HG03280 (cell line): ENCODE measurements around the gene LIN28A.

Experiments used
- ATAC-seq: cut with Tn5 transposase; IDR thresholded peaks from one replicate; pipeline ENCODE4 v1.9.1; 2021; ENCODE audit warnings: mild to moderate bottlenecking, moderate library complexity; ENCODE audit not compliant: unreplicated experiment

The LIN28A gene

DNA sequence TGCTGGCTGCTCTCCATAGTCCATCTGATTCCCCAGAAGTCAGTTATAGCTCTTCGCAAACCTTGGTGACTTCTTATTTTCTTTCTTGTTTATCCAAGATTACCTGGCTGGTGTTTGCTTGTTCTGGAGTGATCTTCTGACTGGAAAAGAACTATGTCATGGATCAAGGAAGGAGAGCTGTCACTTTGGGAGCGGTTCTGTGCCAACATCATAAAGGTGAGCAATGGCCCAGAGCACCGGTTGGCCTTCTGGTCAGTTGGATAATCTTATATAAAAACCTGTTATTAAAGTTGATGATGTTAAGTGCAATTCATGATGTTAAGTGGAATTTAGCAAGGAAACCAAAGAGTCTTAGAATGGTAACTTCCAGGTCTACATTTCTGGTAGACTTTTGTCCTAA lies 22.2 kb downstream of the LIN28A start:
- no peak for ATAC-seq

DNA sequence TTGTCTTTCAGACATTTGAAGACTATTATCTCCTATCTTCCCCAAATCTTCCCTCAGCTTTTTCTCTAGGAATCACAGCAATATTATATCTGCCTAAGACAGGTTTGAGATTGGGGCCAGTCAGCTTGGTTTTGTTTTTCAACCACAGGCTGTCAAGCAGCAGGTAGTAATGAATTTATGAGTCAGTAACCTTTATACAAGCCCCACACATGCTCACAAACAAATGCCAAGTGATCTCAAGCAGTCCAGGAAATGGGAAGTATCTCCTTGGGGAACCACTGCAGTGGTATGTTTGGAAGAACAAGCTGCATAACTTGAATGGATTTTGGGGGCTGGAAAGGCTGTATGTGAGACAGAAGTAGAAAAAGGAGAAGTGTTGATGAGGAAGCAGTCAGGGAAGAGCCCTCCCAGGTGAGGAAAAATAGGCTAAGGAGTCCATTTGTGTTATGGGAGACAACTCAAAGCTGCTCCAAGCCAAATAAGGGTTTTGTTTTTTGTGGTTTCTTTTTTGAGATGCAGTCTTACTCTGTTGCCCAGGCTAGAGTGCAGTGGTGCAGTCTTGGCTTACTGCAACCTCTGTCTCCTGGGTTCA lies 23.6 kb downstream of the LIN28A start:
- ATAC-seq = no peak

DNA sequence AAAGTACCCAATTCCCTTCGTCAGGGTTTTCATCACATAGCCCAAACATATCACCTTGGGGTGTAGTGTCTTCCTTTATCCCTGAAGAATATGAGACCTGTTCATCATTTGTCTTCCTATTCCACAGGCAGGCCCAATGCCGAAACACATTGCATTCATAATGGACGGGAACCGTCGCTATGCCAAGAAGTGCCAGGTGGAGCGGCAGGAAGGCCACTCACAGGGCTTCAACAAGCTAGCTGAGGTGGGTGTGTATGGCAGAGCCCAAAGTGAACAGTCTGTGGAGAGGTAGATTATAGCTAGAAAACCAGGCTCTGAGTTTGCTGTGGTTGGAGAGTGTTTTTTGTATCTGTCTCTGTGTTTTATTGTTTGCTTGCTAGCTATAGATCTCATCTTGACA lies 27.4 kb downstream of the LIN28A start:
- ATAC-seq = no peak

DNA sequence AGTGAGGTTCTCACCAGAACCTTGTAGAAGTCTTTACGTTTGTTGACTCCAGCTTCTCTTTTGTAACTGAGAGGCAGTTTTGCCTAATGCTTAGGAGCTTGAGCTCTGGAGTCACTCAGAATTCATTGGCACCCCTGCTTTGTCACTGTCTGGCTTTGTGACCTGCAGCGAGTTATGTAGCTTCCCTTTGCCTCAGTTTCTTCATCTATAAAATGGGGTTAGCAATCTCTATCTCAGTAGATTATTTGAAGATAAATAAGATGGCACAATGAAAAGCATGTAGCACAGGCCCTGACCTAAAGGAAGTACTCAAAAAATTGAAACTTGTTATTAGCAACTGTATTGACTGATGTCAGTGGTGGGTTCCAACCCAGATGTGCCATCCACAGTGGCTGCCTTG lies 29.6 kb downstream of the LIN28A start:
- no peak for ATAC-seq

GRCh38 chr1:26449868-26450267 lies 39.3 kb downstream of the LIN28A start:
- ATAC-seq = no peak

GRCh38 chr1:26450908-26451307 lies 40.3 kb downstream of the LIN28A start:
- ATAC-seq = no peak

DNA sequence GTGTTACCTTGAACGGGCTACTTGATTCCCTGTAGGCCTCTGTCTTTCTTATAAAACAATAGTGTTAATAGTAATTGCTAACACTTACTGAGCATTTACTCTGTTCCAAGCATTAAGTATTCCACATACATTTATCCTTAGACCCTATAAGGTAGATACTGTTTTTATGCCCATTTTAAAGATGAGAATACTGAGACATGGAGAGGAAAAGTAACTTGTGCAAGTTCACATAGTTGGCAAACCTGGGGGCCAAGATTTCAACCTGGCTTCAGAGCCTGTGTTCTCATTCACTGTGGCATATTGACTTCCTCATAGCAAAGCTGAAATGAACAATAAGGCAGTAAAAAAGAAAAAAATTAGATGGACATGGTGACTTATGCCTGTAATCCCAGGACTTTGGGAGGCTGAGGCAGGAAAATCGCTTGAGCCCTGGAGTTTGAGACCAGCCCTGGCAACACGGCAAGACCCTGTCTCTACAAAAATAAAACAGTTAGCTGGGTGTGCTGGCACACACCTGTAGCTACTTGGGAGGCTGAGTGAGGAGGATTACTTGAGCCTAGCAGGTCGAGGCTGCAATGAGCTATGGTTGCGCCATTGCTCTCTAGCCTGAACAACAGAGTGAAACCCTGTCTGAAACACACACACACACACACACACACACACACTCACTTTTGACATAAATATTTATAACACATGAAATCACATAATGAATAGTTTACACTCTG lies 42.0 kb downstream of the LIN28A start:
- ATAC-seq = no peak

- ATAC-seq = no peak
These were observed 48.5 kb downstream of the LIN28A start for GRCh38 chr1:26459148-26459547.

DNA sequence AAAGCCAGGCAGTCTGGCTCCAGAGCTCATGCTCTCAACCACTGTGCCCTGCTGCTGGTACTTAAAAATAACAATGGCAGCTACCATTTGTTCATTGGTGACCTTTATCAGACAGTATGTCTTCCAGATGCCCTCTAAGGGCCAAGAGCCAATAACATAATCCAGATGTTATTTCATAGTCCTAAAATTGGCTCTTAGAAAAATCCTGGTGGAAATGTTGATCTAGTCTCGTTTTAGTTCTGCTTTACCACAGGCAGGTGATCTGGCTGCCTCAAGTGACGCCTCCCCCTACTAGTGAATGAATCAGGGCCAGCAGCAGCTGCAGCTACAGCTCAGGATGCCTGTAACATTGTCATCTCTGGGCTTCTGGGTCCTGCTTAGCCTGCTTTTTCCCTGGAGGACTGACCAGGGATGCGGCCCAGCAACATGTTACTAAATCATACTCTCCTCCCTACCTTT lies 49.0 kb downstream of the LIN28A start:
- ATAC-seq = no peak

GRCh38 chr1:26468911-26469310 lies 58.3 kb downstream of the LIN28A start:
- no peak for ATAC-seq

DNA sequence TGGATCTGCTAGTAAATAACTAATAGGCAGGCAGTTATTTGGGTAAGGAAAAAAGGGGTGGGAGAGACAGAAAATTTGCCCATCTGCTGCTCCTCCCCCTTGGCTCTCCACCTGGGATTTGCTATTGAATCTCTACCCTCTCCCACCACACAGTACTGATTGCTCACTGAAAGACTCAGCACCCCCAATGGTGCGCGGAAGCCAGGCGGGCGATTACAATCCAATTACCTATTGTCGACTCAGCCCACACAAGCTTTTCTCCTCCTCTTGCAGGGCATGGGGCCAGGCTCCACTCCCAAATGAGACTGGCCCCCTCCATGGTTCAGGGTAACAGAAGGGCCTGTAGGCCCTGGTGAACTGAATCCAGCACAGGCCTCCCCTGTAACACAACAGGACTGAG lies 58.9 kb downstream of the LIN28A start:
- no peak for ATAC-seq

DNA sequence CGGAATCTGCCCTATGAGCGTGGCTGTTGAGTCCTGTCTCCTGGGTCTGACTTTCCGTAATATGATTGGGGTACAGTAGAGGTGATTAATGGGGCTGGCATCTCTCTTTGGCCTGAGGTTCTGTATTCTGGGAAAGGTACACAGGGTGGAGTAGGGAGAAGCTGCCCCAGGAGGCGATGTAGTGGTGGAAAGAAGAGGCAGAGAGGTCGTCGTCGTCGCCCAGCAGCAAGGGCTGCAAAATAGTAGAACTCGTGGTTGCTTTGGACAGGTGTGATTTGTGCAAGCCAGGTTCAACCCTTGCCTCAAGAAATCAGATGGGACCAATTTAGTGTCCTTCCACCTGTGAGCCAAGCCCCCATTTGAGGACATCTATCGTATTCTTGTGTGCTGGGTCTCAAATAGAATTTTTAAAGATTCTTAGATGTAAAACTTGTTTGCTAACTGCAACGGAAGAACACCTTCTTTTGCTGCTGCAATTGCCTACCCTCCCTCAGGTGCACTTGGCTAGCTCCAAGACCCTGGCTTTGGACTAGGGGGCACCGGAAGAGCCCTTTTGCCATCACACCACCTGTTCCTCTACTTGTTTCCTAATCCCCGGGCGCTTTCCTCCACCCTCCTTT lies 60.4 kb downstream of the LIN28A start:
- ATAC-seq = no peak

GRCh38 chr1:26471498-26472319 lies 61.1 kb downstream of the LIN28A start:
- ATAC-seq = peak; percentile 5

DNA sequence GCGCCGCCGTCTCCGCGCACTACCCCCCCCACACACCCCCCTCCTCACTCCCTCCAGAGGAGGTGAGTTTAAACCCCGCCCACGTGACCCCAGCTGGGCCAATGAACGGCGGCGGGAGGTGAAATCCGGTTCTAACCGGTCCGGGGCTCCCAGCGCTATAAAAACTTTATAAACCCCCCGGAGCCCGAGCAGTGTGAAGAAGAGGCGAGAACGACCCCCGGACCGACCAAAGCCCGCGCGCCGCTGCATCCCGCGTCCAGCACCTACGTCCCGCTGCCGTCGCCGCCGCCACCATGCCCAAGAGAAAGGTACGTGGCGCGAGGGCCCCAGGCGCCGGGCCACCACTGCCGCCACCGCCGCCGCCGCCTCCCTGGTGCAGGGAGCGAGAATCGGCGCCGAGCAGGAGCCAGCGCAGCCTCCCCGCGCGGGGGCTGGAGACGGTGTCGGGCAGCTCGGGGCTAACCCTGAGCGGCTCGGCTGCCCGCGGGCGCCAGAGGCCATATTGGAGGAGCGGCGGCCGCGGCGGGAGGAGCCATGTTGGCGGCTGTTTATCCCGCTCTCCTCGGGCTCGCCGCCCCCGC lies 61.8 kb downstream of the LIN28A start, which contains the start of gene HMGN2:
TSS of gene HMGN2 (plus strand) at position 121 of the 581 bp plus-strand sequence. CDS start at position 294, 173 bp downstream.
- peak; percentile 50 for ATAC-seq

DNA sequence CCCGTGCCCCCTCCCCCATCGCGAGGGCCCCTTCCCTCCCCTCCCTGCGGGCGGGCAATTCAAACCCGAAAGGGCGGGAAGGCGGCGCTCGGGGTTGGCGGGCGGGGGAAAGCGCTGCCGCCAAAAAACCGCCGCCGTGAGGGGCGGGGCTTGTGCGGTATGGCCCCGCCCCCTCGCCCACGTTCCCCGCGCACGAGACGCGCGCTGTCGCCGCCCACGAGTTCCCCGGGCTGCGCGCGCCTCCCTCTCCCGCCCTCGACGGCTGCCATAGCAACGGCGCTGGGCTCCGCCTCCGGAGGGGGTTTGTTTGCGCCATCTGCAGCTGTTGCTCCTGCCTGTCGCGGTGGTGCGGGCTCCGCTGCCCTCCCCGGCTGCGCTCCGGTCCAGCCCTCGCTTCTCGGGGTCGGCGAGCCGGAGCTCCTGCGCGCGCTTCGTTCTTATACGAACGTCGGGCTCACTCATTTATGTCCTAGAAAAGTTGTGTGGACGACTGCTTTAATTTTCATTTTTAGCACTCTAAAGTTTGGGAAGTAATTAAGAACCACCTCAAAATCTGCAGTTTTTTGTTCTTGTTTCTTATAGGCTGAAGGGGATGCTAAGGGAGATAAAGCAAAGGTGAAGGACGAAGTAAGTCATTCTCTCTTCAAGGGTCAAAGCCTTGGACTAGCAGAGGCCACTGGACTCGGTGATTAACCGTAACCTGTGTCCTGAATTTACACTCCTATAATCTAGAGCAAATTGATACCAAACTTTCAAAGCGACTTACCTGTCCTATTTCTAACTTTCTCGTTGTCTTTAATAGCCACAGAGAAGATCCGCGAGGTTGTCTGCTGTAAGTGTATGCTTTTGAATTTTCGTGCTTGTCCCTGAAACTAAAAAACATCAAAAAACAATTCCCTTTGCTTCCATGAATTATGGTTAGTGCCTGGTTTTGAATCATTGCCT lies 62.6 kb downstream of the LIN28A start:
- ATAC-seq = peak; percentile 78

DNA sequence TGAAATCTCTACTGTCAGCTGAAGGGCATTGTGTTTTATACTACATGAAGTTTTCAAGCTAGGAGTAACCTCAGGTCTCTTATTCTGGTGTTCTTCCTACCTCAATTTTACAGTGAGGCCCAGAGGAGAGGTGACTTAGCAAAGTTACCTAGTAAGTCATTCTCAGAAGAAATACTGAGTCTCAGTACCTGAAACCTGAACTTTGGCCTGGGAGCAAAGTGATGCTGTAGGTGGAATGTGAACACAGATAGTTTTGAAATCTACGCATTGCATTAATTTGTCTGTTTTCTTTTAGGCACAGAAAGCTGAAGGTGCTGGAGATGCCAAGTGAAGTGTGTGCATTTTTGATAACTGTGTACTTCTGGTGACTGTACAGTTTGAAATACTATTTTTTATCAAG lies 64.2 kb downstream of the LIN28A start:
- no peak for ATAC-seq

- no peak for ATAC-seq
These were observed 65.4 kb downstream of the LIN28A start for GRCh38 chr1:26475989-26476388.

- no peak for ATAC-seq
These were observed 66.3 kb downstream of the LIN28A start for GRCh38 chr1:26476958-26477357.

DNA sequence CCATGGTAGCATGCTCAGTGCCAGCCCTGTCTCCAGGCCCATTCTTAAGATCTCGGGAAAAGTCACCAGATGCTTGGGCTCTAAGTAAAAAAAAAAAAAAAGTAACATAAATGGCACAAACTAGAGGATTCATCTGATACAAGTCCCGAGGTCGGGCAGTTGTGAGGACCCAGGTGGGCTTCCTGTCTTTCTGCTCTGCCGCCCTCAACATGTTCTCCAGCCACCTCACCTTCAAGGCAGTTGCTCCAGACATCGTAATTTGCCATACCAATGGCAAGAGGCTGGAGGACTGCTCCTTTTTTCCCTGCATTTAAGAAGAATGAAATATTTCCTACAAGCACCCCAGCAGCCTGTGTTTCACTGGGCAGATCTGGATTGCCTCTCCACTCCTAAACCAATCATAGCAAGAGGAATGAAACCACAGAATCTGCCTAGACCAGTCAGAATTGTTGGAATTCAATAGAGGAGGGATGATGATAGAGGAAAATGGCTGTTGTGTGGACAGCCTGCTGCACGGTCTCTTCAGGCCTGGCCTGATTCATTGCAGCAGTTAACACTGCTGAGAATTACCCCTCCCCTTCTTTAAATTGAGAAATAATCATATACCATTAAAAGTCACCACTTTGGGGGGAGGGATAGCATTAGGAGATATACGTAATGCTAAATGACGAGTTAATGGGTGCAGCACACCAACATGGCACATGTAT lies 67.0 kb downstream of the LIN28A start:
- ATAC-seq = no peak
